K562 (cell line): ENCODE data around the gene C9. TPM values are rescaled to one million over a fixed set of nuclear protein-coding genes. Genes with fewer than 3 reads are reported as not detected.

ENCODE experiments used
- SMARCA5 ChIP-seq: fragments of 450-650 bp; IDR thresholded peaks from 2 replicates; pipeline ENCODE4 v1.6.1; 2016
- ZNF589 ChIP-seq: fragments of 200-800 bp; sonication (Bioruptor generic); IDR thresholded peaks from 2 replicates; pipeline ENCODE4 v1.6.1; 2016; ENCODE audit warnings: low read depth, missing genetic modification characterization, missing compliant biosample characterization
- polyA plus RNA-seq, 8 experiments: library from polyadenylated mRNA; depleted of rRNA in 4 of 8; stranded (reverse) in 5 of 8; unstranded in 3 of 8; fragments of >200 nt; fragmentation: Nextera tagmentation in 2 of 8; fragmentation: Illumina TruSeq in 1 of 8; extraction: Ambion mirVana in 2 of 8; extraction: Trizol in 1 of 8; gene quantifications; 2 replicates each; pipeline versions ENCODE4 v1.2.1 to v1.2.3, GENCODE V29; 2011 to 2014; ENCODE audit warnings: inconsistent platforms in 1 of 8, missing spikeins in 1 of 8
- total RNA-seq, 7 experiments: library from RNA; depleted of rRNA in 6 of 7; stranded (reverse); fragments of >200 nt in 6 of 7; fragmentation: Illumina TruSeq in 2 of 7; extraction: Trizol in 2 of 7; gene quantifications; 2 replicates each; pipeline versions ENCODE4 v1.2.1 to v1.2.3, GENCODE V29; 2011 to 2021; ENCODE audit warnings: low replicate concordance in 1 of 7
- TF ChIP-seq, protein P1 (sequence below): sonication (generic); formaldehyde crosslinking; IDR thresholded peaks from 2 replicates; pipeline ENCODE4 v1.8.0; 2023; ENCODE audit warnings: missing genetic modification reagents, mild to moderate bottlenecking, borderline replicate concordance
- TF ChIP-seq, protein P2 (sequence below): fragments of 450-650 bp; IDR thresholded peaks from one replicate; pipeline ENCODE4 v1.6.1; 2018; ENCODE audit warnings: mild to moderate bottlenecking, moderate library complexity; ENCODE audit not compliant: partially characterized antibody

The C9 gene
- total and polyA plus RNA-seq, 9 of the 15 experiments (the other 6 are each of a cell fraction or from before 2014, with no cell fraction given) = 0.08 to 0.38 TPM; not detected in 7

DNA sequence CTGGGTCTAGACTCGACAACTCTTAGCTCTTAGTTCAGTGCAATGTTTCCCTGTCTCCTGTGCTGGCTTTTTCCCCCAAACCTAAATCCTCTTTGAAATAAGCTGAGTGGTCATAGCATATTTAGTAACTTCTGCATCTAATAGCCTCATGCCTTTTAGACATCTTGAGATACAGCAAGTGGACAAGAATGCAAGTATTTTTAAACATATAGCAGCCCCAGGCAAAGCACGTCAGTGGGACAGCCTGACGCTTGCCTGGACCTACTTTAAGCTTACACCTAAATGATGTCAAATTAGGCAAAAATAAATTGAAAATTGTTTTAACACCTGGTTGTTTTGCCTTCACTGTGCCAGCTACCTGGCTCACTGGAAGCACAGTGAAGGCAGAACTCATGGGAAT lies 8.0 kb downstream of the C9 start (continued):
- TF ChIP-seq, protein P1, sequence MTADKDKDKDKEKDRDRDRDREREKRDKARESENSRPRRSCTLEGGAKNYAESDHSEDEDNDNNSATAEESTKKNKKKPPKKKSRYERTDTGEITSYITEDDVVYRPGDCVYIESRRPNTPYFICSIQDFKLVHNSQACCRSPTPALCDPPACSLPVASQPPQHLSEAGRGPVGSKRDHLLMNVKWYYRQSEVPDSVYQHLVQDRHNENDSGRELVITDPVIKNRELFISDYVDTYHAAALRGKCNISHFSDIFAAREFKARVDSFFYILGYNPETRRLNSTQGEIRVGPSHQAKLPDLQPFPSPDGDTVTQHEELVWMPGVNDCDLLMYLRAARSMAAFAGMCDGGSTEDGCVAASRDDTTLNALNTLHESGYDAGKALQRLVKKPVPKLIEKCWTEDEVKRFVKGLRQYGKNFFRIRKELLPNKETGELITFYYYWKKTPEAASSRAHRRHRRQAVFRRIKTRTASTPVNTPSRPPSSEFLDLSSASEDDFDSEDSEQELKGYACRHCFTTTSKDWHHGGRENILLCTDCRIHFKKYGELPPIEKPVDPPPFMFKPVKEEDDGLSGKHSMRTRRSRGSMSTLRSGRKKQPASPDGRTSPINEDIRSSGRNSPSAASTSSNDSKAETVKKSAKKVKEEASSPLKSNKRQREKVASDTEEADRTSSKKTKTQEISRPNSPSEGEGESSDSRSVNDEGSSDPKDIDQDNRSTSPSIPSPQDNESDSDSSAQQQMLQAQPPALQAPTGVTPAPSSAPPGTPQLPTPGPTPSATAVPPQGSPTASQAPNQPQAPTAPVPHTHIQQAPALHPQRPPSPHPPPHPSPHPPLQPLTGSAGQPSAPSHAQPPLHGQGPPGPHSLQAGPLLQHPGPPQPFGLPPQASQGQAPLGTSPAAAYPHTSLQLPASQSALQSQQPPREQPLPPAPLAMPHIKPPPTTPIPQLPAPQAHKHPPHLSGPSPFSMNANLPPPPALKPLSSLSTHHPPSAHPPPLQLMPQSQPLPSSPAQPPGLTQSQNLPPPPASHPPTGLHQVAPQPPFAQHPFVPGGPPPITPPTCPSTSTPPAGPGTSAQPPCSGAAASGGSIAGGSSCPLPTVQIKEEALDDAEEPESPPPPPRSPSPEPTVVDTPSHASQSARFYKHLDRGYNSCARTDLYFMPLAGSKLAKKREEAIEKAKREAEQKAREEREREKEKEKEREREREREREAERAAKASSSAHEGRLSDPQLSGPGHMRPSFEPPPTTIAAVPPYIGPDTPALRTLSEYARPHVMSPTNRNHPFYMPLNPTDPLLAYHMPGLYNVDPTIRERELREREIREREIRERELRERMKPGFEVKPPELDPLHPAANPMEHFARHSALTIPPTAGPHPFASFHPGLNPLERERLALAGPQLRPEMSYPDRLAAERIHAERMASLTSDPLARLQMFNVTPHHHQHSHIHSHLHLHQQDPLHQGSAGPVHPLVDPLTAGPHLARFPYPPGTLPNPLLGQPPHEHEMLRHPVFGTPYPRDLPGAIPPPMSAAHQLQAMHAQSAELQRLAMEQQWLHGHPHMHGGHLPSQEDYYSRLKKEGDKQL (CRISPR knock-in tag) = no peak
- TF ChIP-seq, protein P2, sequence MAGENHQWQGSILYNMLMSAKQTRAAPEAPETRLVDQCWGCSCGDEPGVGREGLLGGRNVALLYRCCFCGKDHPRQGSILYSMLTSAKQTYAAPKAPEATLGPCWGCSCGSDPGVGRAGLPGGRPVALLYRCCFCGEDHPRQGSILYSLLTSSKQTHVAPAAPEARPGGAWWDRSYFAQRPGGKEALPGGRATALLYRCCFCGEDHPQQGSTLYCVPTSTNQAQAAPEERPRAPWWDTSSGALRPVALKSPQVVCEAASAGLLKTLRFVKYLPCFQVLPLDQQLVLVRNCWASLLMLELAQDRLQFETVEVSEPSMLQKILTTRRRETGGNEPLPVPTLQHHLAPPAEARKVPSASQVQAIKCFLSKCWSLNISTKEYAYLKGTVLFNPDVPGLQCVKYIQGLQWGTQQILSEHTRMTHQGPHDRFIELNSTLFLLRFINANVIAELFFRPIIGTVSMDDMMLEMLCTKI = no peak
- TF ChIP-seq ZNF589 (CRISPR knock-in tag) (no peak), SMARCA5 (no peak)
